ENCODE measurements around the gene GADL1.

The GADL1 gene

DNA sequence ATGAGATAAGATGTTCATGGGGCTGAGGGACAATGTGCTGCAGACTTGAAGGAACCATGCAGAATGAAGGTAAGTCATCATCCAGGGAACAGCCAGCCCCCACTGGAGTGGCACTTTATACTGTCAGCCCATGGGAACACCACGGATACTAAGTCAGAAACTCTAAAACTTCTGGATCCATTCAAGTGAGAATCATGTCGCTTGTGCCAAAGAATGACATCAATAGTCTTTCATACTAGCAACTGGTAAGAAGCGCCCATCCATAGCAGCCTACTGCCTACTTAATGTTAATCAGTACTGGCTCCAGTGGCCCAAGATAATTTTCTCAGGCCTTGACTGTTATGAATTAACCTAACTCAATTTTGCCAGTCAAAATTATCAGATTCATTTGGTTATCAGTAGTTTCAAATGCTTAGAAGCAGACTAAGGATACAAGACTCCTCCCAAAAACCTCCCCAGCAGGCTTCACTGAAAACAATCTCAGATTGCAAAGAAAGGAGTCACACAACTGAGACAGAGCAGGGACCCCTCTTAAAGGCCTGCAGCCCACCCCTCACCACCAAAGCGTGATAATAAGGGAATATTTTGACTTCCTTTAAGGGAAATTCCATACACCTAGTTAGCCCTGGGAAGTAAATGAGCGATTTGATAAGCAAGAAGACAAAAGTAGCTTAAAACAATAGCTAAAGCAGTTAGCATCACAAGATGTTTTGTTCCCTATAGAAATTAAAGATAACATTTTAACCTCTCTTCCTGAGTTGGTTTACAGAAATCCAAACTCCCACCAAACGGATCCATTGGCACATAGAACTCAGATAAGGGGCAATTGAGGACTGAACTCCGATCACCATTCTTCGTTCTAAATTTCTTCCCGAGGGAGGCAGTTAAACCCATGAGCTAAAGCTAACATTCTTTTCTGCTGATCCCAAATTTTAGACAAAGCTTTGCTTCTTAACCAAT lies 189.2 kb downstream of the GADL1 start:
- Histone ChIP-seq H3K27me3 (ENCODE audit: control insufficient read depth in 5 of 5, insufficient read depth in 4 of 5, low read length in 5 of 5) (no peaks in the 10 kb centered on the region), H3K27ac (ENCODE audit: low read depth, low read length) (no peak overlapping the region), H3K9me3 (ENCODE audit: control insufficient read depth in 5 of 5, low read length in 5 of 5) (peaks cover 0 to 7% (median 4%) of the 10 kb centered on the region in 5 donors), H3K4me1 (ENCODE audit: control insufficient read depth in 5 of 5, insufficient read depth in 5 of 5, low read length in 5 of 5) (no peaks in the 10 kb centered on the region), H3K4me3 (ENCODE audit: low read depth in 1 of 5, low read length in 5 of 5) (no peak overlapping the region), H3K36me3 (ENCODE audit: control insufficient read depth in 5 of 5, insufficient read depth in 5 of 5, low read length in 5 of 5) (peaks cover 0 to 3% (median 0%) of the 10 kb centered on the region in 5 donors), H3K9ac (ENCODE audit: low read length in 5 of 5) (no peak overlapping the region)

DNA sequence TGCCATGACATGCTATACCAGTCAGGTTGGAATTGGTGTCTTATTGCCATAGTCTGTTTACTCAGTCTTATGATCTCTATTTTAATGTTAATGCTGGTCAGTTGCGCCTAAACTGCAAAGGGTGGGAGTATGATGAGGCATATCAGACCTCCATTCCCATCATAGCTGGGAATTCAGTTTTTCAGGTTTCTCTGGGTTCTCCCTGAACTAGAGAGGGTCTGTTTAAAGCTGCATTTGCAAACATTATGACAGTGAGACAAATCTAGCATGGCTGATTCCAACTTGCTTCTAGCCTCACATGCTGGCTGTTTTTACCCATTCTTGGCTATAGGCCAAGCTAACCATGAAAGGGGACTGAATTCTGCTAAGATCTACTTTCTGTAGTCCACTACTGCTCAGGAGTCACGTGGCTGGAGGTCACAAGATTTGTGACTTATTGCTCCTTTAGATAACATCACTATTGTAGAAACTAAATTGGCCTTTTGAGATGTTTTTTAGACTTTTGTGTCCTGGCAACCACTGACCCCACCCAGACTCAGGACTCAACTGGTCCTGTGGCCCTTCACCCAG lies 191.5 kb downstream of the GADL1 start:
- peaks cover 0 to 7% (median 4%) of the 10 kb centered on the region in 5 donors for H3K9me3 ChIP-seq (ENCODE audit: control insufficient read depth in 5 of 5, low read length in 5 of 5)
- H3K27me3 ChIP-seq (ENCODE audit: control insufficient read depth in 5 of 5, insufficient read depth in 4 of 5, low read length in 5 of 5) = no peaks in the 10 kb centered on the region
- no peaks in the 10 kb centered on the region for H3K4me1 ChIP-seq (ENCODE audit: control insufficient read depth in 5 of 5, insufficient read depth in 5 of 5, low read length in 5 of 5)
- no peak overlapping the region for H3K9ac ChIP-seq (ENCODE audit: low read length in 5 of 5)
- peaks cover 0 to 8% (median 3%) of the 10 kb centered on the region in 5 donors for H3K36me3 ChIP-seq (ENCODE audit: control insufficient read depth in 5 of 5, insufficient read depth in 5 of 5, low read length in 5 of 5)
- no peak overlapping the region for H3K4me3 ChIP-seq (ENCODE audit: low read depth in 1 of 5, low read length in 5 of 5)
- no peak overlapping the region for H3K27ac ChIP-seq (ENCODE audit: low read depth, low read length)

DNA sequence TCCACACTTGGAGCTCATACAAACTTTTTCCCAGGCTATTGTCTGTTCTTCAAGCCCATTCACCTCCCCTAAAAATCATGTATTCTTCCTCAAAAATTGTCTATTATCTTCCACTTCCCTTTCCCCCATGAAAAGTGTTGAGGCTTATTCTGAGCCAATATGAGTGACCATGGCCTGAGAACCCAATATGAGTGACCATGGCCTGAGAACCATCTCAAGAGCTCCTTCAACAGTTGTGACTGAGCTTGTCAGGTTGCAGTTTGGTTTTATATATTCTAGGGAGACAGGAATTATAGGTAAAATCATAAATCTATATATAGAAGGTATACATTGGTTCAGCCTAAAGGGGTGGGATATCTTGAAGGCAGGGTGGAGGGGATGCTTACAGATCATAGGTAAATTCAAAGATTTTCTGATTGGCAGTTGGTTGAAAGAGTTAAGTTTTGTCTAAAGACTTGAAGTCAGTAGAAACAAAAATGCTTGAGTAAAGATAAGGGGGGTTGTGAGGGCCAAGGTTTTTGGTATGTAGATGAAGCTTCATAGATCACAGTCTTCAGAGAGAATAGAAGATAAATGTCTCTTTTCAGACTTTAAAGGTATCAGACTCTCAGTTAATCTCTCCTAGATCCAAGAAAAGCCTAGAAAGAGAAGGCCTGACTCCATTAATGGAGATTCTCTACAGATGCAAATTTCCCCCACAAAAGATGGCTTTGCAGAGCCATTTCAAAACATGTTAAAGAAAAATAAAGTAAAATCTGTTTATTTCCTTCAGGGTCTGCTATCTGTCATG lies 192.2 kb downstream of the GADL1 start:
- H3K36me3 ChIP-seq (ENCODE audit: control insufficient read depth in 5 of 5, insufficient read depth in 5 of 5, low read length in 5 of 5) = peaks cover 0 to 8% (median 3%) of the 10 kb centered on the region in 5 donors
- no peaks in the 10 kb centered on the region for H3K27me3 ChIP-seq (ENCODE audit: control insufficient read depth in 5 of 5, insufficient read depth in 4 of 5, low read length in 5 of 5)
- no peak overlapping the region for H3K9ac ChIP-seq (ENCODE audit: low read length in 5 of 5)
- H3K27ac ChIP-seq (ENCODE audit: low read depth, low read length) = no peak overlapping the region
- H3K9me3 ChIP-seq (ENCODE audit: control insufficient read depth in 5 of 5, low read length in 5 of 5) = peaks cover 0 to 7% (median 4%) of the 10 kb centered on the region in 5 donors
- H3K4me3 ChIP-seq (ENCODE audit: low read depth in 1 of 5, low read length in 5 of 5) = no peak overlapping the region
- H3K4me1 ChIP-seq (ENCODE audit: control insufficient read depth in 5 of 5, insufficient read depth in 5 of 5, low read length in 5 of 5) = no peaks in the 10 kb centered on the region

DNA sequence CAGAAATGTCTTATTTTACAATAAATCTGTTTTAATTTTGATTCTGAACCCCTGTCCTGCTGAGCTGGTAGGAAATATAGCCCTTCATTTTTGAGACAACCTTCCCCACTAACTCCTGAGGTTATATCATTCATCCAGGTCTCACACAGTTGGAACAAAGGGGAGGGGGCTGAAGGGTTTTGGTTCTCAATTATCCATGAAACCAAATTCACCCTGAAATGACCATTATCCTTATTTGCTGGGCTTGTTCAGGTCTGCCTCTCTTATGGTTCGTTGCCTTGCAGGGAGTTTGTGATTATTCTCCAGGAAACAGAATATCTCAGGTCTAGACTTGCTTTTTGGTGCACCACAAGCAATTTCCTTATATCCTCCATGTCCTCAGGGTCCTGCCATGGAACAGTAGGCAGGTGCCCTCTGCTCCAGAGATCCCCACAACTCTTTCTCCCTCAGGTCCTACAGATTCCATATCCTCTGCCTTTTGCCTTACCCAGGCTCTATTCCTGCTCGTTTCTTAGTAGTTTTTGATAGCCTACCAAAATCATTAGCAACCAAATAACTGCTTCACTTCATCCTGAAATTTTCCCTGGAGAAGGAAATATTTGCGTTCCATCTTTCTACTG lies 193.6 kb downstream of the GADL1 start:
- H3K9ac ChIP-seq (ENCODE audit: low read length in 5 of 5) = no peak overlapping the region
- H3K36me3 ChIP-seq (ENCODE audit: control insufficient read depth in 5 of 5, insufficient read depth in 5 of 5, low read length in 5 of 5) = peaks cover 2 to 11% (median 3%) of the 10 kb centered on the region in 5 donors
- no peaks in the 10 kb centered on the region for H3K27me3 ChIP-seq (ENCODE audit: control insufficient read depth in 5 of 5, insufficient read depth in 4 of 5, low read length in 5 of 5)
- peaks cover 0 to 7% (median 4%) of the 10 kb centered on the region in 5 donors for H3K9me3 ChIP-seq (ENCODE audit: control insufficient read depth in 5 of 5, low read length in 5 of 5)
- no peak overlapping the region for H3K27ac ChIP-seq (ENCODE audit: low read depth, low read length)
- no peak overlapping the region for H3K4me3 ChIP-seq (ENCODE audit: low read depth in 1 of 5, low read length in 5 of 5)
- H3K4me1 ChIP-seq (ENCODE audit: control insufficient read depth in 5 of 5, insufficient read depth in 5 of 5, low read length in 5 of 5) = peaks cover 0 to 9% (median 7%) of the 10 kb centered on the region in 5 donors

DNA sequence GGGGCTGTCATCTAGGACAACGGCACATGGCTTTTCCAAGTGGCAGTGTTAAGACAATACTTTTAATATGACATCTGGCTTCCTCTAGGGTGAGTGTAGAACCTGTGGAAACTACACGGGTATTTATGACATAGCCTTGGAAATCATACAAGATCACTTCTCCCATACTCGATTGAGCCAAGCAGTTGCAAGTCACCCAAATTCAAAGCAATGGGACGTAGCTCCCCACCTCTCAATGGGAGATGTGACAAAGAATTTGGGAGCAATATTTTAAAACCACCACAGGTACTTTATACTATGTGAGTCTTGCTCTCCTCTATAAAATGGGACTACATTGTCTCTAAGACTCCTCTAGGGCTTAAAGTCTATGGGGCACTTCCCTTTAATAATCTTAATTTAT lies 194.5 kb downstream of the GADL1 start:
- peaks cover 0 to 12% (median 8%) of the 10 kb centered on the region in 5 donors for H3K4me1 ChIP-seq (ENCODE audit: control insufficient read depth in 5 of 5, insufficient read depth in 5 of 5, low read length in 5 of 5)
- peaks cover 0 to 7% (median 4%) of the 10 kb centered on the region in 5 donors for H3K9me3 ChIP-seq (ENCODE audit: control insufficient read depth in 5 of 5, low read length in 5 of 5)
- H3K27ac ChIP-seq (ENCODE audit: low read depth, low read length) = no peak overlapping the region
- no peaks in the 10 kb centered on the region for H3K27me3 ChIP-seq (ENCODE audit: control insufficient read depth in 5 of 5, insufficient read depth in 4 of 5, low read length in 5 of 5)
- no peak overlapping the region for H3K4me3 ChIP-seq (ENCODE audit: low read depth in 1 of 5, low read length in 5 of 5)
- no peak overlapping the region for H3K9ac ChIP-seq (ENCODE audit: low read length in 5 of 5)
- peaks cover 9 to 17% (median 11%) of the 10 kb centered on the region in 5 donors for H3K36me3 ChIP-seq (ENCODE audit: control insufficient read depth in 5 of 5, insufficient read depth in 5 of 5, low read length in 5 of 5)

DNA sequence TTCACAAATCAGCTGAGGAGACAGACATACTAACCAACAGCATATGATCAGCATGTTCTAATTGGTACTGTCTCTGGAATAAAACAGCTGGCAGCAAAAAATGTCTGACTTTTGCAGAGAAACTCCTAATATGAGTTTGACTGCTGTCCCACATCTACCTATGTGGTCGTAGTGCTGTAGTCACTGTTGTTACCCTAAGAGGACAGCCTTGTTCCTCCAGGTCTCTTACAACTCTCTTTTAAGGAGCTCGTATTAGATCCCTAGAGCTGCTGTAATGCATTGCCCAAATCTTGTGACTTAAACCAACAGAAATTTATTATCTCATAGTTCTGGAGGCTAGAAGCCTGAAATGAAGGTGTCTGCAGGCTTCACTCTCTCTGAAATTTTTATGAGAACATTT lies 195.9 kb downstream of the GADL1 start:
- peaks cover 0 to 6% (median 4%) of the 10 kb centered on the region in 5 donors for H3K9me3 ChIP-seq (ENCODE audit: control insufficient read depth in 5 of 5, low read length in 5 of 5)
- H3K36me3 ChIP-seq (ENCODE audit: control insufficient read depth in 5 of 5, insufficient read depth in 5 of 5, low read length in 5 of 5) = peaks cover 19 to 21% (median 20%) of the 10 kb centered on the region in 5 donors
- H3K4me1 ChIP-seq (ENCODE audit: control insufficient read depth in 5 of 5, insufficient read depth in 5 of 5, low read length in 5 of 5) = peaks cover 0 to 12% (median 10%) of the 10 kb centered on the region in 5 donors
- H3K27me3 ChIP-seq (ENCODE audit: control insufficient read depth in 5 of 5, insufficient read depth in 4 of 5, low read length in 5 of 5) = no peaks in the 10 kb centered on the region
- H3K4me3 ChIP-seq (ENCODE audit: low read depth in 1 of 5, low read length in 5 of 5) = no peak overlapping the region
- H3K27ac ChIP-seq (ENCODE audit: low read depth, low read length) = no peak overlapping the region
- H3K9ac ChIP-seq (ENCODE audit: low read length in 5 of 5) = no peak overlapping the region

DNA sequence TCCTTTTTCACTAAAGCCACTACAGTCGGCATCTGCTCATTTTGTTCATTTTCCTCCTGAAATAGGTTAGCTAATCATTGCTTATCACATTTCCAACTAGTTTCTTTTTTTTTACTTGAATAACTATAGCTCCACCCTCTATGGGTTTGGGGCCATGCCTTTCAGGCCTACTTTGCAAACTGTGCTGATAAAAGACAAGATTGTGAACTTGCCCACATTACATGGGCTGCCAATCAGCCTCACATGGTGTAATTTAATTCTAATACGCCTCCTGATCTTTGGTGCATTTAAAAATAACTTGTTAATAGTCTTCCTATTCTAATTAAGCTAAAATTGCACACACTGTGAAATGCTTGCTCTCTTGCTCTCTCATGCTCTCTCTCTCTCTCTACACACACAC lies 197.6 kb downstream of the GADL1 start:
- Histone ChIP-seq H3K9ac (ENCODE audit: low read length in 5 of 5) (no peak overlapping the region), H3K27me3 (ENCODE audit: control insufficient read depth in 5 of 5, insufficient read depth in 4 of 5, low read length in 5 of 5) (no peaks in the 10 kb centered on the region), H3K36me3 (ENCODE audit: control insufficient read depth in 5 of 5, insufficient read depth in 5 of 5, low read length in 5 of 5) (peaks cover 25 to 35% (median 31%) of the 10 kb centered on the region in 5 donors), H3K4me1 (ENCODE audit: control insufficient read depth in 5 of 5, insufficient read depth in 5 of 5, low read length in 5 of 5) (peaks cover 2 to 24% (median 21%) of the 10 kb centered on the region in 5 donors), H3K9me3 (ENCODE audit: control insufficient read depth in 5 of 5, low read length in 5 of 5) (no peaks in the 10 kb centered on the region), H3K4me3 (ENCODE audit: low read depth in 1 of 5, low read length in 5 of 5) (no peak overlapping the region), H3K27ac (ENCODE audit: low read depth, low read length) (no peak overlapping the region)

DNA sequence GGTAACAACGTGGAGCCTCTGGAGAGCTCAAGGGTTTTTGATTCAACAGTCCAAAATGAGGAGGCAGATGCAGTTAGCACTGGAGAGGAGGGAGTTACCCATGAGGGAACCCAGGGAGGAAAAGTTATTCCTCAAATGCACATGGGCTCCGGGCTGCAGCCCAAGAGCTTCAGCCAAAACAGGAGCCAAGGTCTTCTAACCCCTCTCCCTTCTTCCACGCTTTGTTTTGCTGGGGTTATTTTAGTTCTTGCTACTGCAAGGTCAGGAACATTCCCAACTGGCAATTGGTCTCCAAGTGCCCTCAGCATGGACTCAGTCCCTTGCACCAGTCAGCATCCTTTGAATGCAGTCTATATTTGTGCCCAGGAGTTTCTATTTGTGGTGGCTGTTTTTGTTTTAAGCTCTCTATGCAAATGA lies 198.1 kb downstream of the GADL1 start:
- H3K36me3 ChIP-seq (ENCODE audit: control insufficient read depth in 5 of 5, insufficient read depth in 5 of 5, low read length in 5 of 5) = peaks cover 26 to 38% (median 34%) of the 10 kb centered on the region in 5 donors
- H3K9ac ChIP-seq (ENCODE audit: low read length in 5 of 5) = peak overlapping the region in 1 of 5 donors; percentile 3
- H3K27me3 ChIP-seq (ENCODE audit: control insufficient read depth in 5 of 5, insufficient read depth in 4 of 5, low read length in 5 of 5) = no peaks in the 10 kb centered on the region
- H3K27ac ChIP-seq (ENCODE audit: low read depth, low read length) = no peak overlapping the region
- H3K4me1 ChIP-seq (ENCODE audit: control insufficient read depth in 5 of 5, insufficient read depth in 5 of 5, low read length in 5 of 5) = peaks cover 3 to 29% (median 25%) of the 10 kb centered on the region in 5 donors
- H3K4me3 ChIP-seq (ENCODE audit: low read depth in 1 of 5, low read length in 5 of 5) = no peak overlapping the region
- H3K9me3 ChIP-seq (ENCODE audit: control insufficient read depth in 5 of 5, low read length in 5 of 5) = no peaks in the 10 kb centered on the region

DNA sequence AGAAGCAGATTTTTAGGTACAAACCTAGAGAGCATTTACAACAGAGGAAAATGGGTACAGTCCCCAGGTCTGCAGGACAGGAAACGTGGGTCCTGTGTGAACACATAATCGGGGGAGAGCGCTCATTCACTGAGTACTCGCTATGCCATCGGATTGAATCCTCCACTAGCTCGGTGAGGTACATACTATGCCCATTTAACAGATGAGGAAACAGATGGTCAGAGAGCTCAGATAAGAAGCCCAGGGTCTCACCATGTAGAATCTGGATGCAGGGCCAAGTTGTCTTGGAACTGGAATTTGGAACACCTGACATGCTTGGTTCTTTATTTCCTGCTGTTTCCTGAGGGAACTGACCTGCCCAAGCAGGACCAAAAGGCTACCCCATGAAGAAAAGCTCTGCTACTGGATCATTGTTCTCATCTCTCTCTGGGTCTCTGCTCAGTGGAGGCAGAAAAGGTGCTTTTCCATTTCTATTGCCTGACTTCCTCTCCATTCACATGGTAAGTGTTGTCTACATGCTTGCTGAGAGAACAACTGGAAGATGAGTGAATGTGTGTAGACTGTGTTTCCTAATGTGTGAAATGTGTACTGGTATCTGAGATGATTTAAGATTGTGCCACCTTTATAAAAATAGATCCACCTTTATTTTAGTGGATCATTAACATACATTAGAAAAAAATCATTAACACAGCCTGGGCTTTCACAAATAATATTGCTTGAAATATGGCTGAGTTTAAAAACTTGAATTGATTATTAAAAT lies 199.0 kb downstream of the GADL1 start:
- Histone ChIP-seq H3K36me3 (ENCODE audit: control insufficient read depth in 5 of 5, insufficient read depth in 5 of 5, low read length in 5 of 5) (peaks cover 29 to 47% (median 43%) of the 10 kb centered on the region in 5 donors), H3K4me3 (ENCODE audit: low read depth in 1 of 5, low read length in 5 of 5) (no peak overlapping the region), H3K9me3 (ENCODE audit: control insufficient read depth in 5 of 5, low read length in 5 of 5) (no peaks in the 10 kb centered on the region), H3K4me1 (ENCODE audit: control insufficient read depth in 5 of 5, insufficient read depth in 5 of 5, low read length in 5 of 5) (peaks cover 3 to 35% (median 32%) of the 10 kb centered on the region in 5 donors), H3K27me3 (ENCODE audit: control insufficient read depth in 5 of 5, insufficient read depth in 4 of 5, low read length in 5 of 5) (no peaks in the 10 kb centered on the region), H3K9ac (ENCODE audit: low read length in 5 of 5) (no peak overlapping the region), H3K27ac (ENCODE audit: low read depth, low read length) (no peak overlapping the region)
